ENCODE measurements around the gene OR52E8. TPM values are rescaled to one million over a fixed set of nuclear protein-coding genes. Genes with fewer than 3 reads are reported as not detected.

The OR52E8 gene
- total and polyA plus RNA-seq, 4 donors: not detected

GRCh38 chr11:5887172-5887571 is 29.7 kb upstream of the OR52E8 start:
- Histone ChIP-seq H3K4me3 (ENCODE audit: low read depth in 1 of 3, low read length in 3 of 3) (no peak overlapping the region), H3K27ac (ENCODE audit: low read depth in 1 of 2, low read length in 2 of 2) (no peak overlapping the region), H3K4me1 (ENCODE audit: control insufficient read depth in 4 of 4, insufficient read depth in 4 of 4, low read length in 3 of 4) (no peaks in the 10 kb centered on the region), H3K36me3 (ENCODE audit: control insufficient read depth in 4 of 4, insufficient read depth in 3 of 4, low read depth in 1 of 4, low read length in 3 of 4) (no peaks in the 10 kb centered on the region), H3K27me3 (ENCODE audit: control insufficient read depth in 4 of 4, insufficient read depth in 4 of 4, low read length in 3 of 4) (peaks cover 0 to 6% (median 0%) of the 10 kb centered on the region in 4 donors), H3K9ac (ENCODE audit: low read depth in 1 of 2, low read length in 2 of 2) (no peak overlapping the region), H3K9me3 (ENCODE audit: control insufficient read depth in 4 of 4, low read length in 3 of 4) (no peaks in the 10 kb centered on the region)
- 62% methylated on average over 3 of the region's 3 CpGs for WGBS
- no peak for DNase-seq (ENCODE audit: low spot score)
- TF ChIP-seq GABPA (IDR thresholded peaks at IDR 0.05 in 1 of 2, conservative IDR thresholded peaks at IDR 0.05 in 1 of 2): no peak
- TF ChIP-seq, protein P1, sequence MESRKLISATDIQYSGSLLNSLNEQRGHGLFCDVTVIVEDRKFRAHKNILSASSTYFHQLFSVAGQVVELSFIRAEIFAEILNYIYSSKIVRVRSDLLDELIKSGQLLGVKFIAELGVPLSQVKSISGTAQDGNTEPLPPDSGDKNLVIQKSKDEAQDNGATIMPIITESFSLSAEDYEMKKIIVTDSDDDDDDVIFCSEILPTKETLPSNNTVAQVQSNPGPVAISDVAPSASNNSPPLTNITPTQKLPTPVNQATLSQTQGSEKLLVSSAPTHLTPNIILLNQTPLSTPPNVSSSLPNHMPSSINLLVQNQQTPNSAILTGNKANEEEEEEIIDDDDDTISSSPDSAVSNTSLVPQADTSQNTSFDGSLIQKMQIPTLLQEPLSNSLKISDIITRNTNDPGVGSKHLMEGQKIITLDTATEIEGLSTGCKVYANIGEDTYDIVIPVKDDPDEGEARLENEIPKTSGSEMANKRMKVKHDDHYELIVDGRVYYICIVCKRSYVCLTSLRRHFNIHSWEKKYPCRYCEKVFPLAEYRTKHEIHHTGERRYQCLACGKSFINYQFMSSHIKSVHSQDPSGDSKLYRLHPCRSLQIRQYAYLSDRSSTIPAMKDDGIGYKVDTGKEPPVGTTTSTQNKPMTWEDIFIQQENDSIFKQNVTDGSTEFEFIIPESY (IDR thresholded peaks at IDR 0.05): no peak

DNA sequence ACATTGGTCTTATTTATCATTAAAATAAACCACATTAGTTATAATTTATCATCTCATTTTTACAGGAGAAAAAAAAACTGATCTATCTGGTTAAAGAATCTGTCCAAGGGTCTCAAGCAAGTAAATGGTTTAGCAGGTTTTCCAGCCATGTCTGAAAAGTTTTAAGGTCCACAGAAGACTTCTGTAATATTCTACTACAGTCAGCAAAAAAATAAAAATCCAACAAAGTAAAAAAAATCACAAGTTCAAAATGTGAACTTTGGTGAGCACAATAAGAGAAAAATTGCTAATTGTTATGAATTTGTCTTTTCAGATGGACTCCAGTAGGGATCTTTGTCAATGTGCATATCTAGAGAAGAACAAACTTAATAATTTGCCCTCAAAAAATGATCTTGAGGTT is 24.3 kb upstream of the OR52E8 start:
- Histone ChIP-seq H3K9me3 (ENCODE audit: control insufficient read depth in 4 of 4, low read length in 3 of 4) (no peaks in the 10 kb centered on the region), H3K27ac (ENCODE audit: low read depth in 1 of 2, low read length in 2 of 2) (no peak overlapping the region), H3K27me3 (ENCODE audit: control insufficient read depth in 4 of 4, insufficient read depth in 4 of 4, low read length in 3 of 4) (peaks cover 0 to 5% (median 0%) of the 10 kb centered on the region in 4 donors), H3K4me3 (ENCODE audit: low read depth in 1 of 3, low read length in 3 of 3) (no peak overlapping the region), H3K9ac (ENCODE audit: low read depth in 1 of 2, low read length in 2 of 2) (no peak overlapping the region), H3K4me1 (ENCODE audit: control insufficient read depth in 4 of 4, insufficient read depth in 4 of 4, low read length in 3 of 4) (no peaks in the 10 kb centered on the region), H3K36me3 (ENCODE audit: control insufficient read depth in 4 of 4, insufficient read depth in 3 of 4, low read depth in 1 of 4, low read length in 3 of 4) (no peaks in the 10 kb centered on the region)
- TF ChIP-seq SP1 (IDR thresholded peaks at IDR 0.05) (no peak), GABPA (IDR thresholded peaks at IDR 0.05 in 1 of 2, conservative IDR thresholded peaks at IDR 0.05 in 1 of 2) (no peak), REST (IDR thresholded peaks at IDR 0.05) (no peak), FOXA1 (IDR thresholded peaks at IDR 0.05) (no peak), JUND (IDR thresholded peaks at IDR 0.05) (no peak), RAD21 (IDR thresholded peaks at IDR 0.05) (no peak)
- no peak for DNase-seq (ENCODE audit: low spot score)

- H3K9me3 ChIP-seq (ENCODE audit: control insufficient read depth in 4 of 4, low read length in 3 of 4): no peaks in the 10 kb centered on the region
- 66% methylated on average over 4 of the region's 4 CpGs for WGBS
- H3K9ac ChIP-seq (ENCODE audit: low read depth in 1 of 2, low read length in 2 of 2): no peak within 1 kb of the TSS
- no peak for DNase-seq (ENCODE audit: low spot score)
- no peak for TF ChIP-seq HNF4A (conservative IDR thresholded peaks at IDR 0.05)
- no peak for TF ChIP-seq FOXA2 (IDR thresholded peaks at IDR 0.05)
- TF ChIP-seq REST (IDR thresholded peaks at IDR 0.05): no peak
- TF ChIP-seq NR2F2 (IDR thresholded peaks at IDR 0.05): no peak
- no peak within 1 kb of the TSS for H3K27ac ChIP-seq (ENCODE audit: low read depth in 1 of 2, low read length in 2 of 2)
- no peaks in the 10 kb centered on the region for H3K4me1 ChIP-seq (ENCODE audit: control insufficient read depth in 4 of 4, insufficient read depth in 4 of 4, low read length in 3 of 4)
- H3K36me3 ChIP-seq (ENCODE audit: control insufficient read depth in 4 of 4, insufficient read depth in 3 of 4, low read depth in 1 of 4, low read length in 3 of 4): no peaks in the 10 kb centered on the region
- H3K27me3 ChIP-seq (ENCODE audit: control insufficient read depth in 4 of 4, insufficient read depth in 4 of 4, low read length in 3 of 4): peaks cover 0 to 5% (median 0%) of the 10 kb centered on the region in 4 donors
- no peak within 1 kb of the TSS for H3K4me3 ChIP-seq (ENCODE audit: low read depth in 1 of 3, low read length in 3 of 3)
These were observed 22.8 kb upstream of the OR52E8 start, which contains the start of gene OR52E4 for GRCh38 chr11:5880329-5880728. Gene OR52E4, plus strand, starts transcription at chr11:5880629. Its CDS starts 3,664 bp downstream, at chr11:5884293.
